OCI-LY1 (cell line): ENCODE data around the gene CLIC1.

Experiments
- H2AFZ ChIP-seq: fragments of 200-600 bp; sonication (generic), shearing (Covaris generic); 2 replicates; pipeline ENCODE4 v1.6.0; 2014; ENCODE audit warnings: antibody characterized with exemption, mild to moderate bottlenecking, low read length
- H3F3A ChIP-seq: fragments of 200-600 bp; sonication (generic), shearing (Covaris generic); 2 replicates; pipeline ENCODE4 v1.6.0; 2014; ENCODE audit warnings: mild to moderate bottlenecking, antibody characterized with exemption, low read length, moderate library complexity; ENCODE audit not compliant: insufficient read depth
- H3K27ac ChIP-seq: fragments of 200-600 bp; sonication (generic); 2 replicates; pipeline ENCODE4 v1.5.1; 2014; ENCODE audit warnings: low read length, mixed run types, mild to moderate bottlenecking, low read depth; ENCODE audit not compliant: poor library complexity, severe bottlenecking
- H3K27me3 ChIP-seq: fragments of 200-600 bp; sonication (generic); 2 replicates; pipeline ENCODE4 v1.6.0; 2014; ENCODE audit warnings: antibody characterized with exemption, mild to moderate bottlenecking, low read length, moderate library complexity; ENCODE audit not compliant: insufficient read depth
- H3K36me3 ChIP-seq: fragments of 200-600 bp; sonication (generic); 2 replicates; pipeline ENCODE4 v1.6.1; 2014; ENCODE audit warnings: mild to moderate bottlenecking, antibody characterized with exemption, low read length, moderate library complexity, mixed read lengths; ENCODE audit not compliant: insufficient read depth
- H3K4me1 ChIP-seq: fragments of 200-600 bp; sonication (generic); 2 replicates; pipeline ENCODE4 v1.5.1; 2014; ENCODE audit warnings: mild to moderate bottlenecking, low read length, moderate library complexity; ENCODE audit not compliant: insufficient read depth, severe bottlenecking
- H3K4me2 ChIP-seq: fragments of 200-600 bp; sonication (generic), shearing (Covaris generic); 2 replicates; pipeline ENCODE4 v1.6.1; 2014; ENCODE audit warnings: low read length
- H3K4me3 ChIP-seq: fragments of 200-600 bp; sonication (generic); 2 replicates; pipeline ENCODE4 v1.5.1; 2014; ENCODE audit warnings: low read length, low read depth, mild to moderate bottlenecking, mixed read lengths; ENCODE audit not compliant: poor library complexity, severe bottlenecking
- H3K79me2 ChIP-seq: fragments of 200-600 bp; shearing (Covaris generic); 2 replicates; pipeline ENCODE4 v1.6.1; 2016; ENCODE audit warnings: mixed run types, low read length, mixed read lengths; ENCODE audit not compliant: insufficient read depth
- H3K9ac ChIP-seq: fragments of 200-600 bp; sonication (generic), shearing (Covaris generic); 2 replicates; pipeline ENCODE4 v1.6.1; 2014; ENCODE audit warnings: mild to moderate bottlenecking, low read length, mixed read lengths
- H3K9me2 ChIP-seq: fragments of 200-600 bp; sonication (generic), shearing (Covaris generic); 2 replicates; pipeline ENCODE4 v1.6.1; 2014; ENCODE audit warnings: low read depth, mild to moderate bottlenecking, low read length, mixed read lengths
- H3K9me3 ChIP-seq: fragments of 200-600 bp; shearing (Covaris generic); 2 replicates; pipeline ENCODE4 v1.6.1; 2014; ENCODE audit warnings: low read length, mixed read lengths
- H4K20me1 ChIP-seq: fragments of 200-600 bp; sonication (generic), shearing (Covaris generic); 2 replicates; pipeline ENCODE4 v1.6.0; 2016; ENCODE audit warnings: mild to moderate bottlenecking, low read length; ENCODE audit not compliant: insufficient read depth
- EZH2 ChIP-seq: fragments of 200-600 bp; sonication (generic), shearing (Covaris generic); IDR thresholded peaks from 2 replicates; pipeline ENCODE4 v1.8.0; 2017; ENCODE audit warnings: borderline replicate concordance, mixed run types, mild to moderate bottlenecking, antibody characterized with exemption, low read length, moderate library complexity, mixed read lengths
- TF ChIP-seq, protein P1 (sequence below): fragments of 200-600 bp; sonication (generic), shearing (Covaris generic); IDR thresholded peaks from 2 replicates; pipeline ENCODE4 v1.5.1; 2017; ENCODE audit warnings: mild to moderate bottlenecking, antibody characterized with exemption, low read length, moderate library complexity, mixed read lengths

CLIC1 gene

DNA sequence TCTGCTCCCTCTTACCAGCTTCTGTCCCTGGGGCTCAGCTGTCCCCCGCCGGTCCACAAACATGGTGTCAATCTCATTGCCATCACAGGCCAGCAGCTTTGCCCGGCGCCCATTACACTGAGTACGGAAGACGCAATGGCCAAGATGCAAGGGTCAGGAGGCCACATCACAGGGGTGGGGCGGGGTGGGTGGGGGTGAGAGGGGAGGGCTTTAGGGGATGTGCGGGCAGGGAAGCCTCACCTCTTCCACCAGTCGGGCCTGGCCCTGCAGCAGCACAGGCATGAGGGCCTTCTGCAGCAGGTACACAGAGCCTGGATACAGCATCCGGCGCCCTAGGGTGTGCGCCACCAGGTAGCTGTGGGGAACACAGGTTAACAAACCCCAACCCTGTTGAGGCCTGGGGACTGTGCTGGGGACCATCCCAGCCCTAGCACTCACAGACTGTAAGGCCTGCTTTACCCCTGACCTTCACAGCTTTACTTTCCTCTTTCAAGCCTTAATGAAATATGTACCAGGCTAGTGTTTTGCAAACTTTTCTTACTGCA, 44.7 kb downstream of the CLIC1 start:
- Histone ChIP-seq H3K9me2 (no peaks in the 10 kb centered on the region), H3K9me3 (no peaks in the 10 kb centered on the region), H2AFZ (no peak overlapping the region), H3K9ac (no peak overlapping the region), H3K36me3 (peaks cover 70% of the 10 kb centered on the region), H3K4me1 (peaks cover 8% of the 10 kb centered on the region), H3K4me3 (no peak overlapping the region), H3K27ac (no peak overlapping the region), H4K20me1 (no peaks in the 10 kb centered on the region), H3K79me2 (no peaks in the 10 kb centered on the region), H3F3A (no peaks in the 10 kb centered on the region), H3K27me3 (no peaks in the 10 kb centered on the region), H3K4me2 (no peak overlapping the region)
- TF ChIP-seq, protein P1, sequence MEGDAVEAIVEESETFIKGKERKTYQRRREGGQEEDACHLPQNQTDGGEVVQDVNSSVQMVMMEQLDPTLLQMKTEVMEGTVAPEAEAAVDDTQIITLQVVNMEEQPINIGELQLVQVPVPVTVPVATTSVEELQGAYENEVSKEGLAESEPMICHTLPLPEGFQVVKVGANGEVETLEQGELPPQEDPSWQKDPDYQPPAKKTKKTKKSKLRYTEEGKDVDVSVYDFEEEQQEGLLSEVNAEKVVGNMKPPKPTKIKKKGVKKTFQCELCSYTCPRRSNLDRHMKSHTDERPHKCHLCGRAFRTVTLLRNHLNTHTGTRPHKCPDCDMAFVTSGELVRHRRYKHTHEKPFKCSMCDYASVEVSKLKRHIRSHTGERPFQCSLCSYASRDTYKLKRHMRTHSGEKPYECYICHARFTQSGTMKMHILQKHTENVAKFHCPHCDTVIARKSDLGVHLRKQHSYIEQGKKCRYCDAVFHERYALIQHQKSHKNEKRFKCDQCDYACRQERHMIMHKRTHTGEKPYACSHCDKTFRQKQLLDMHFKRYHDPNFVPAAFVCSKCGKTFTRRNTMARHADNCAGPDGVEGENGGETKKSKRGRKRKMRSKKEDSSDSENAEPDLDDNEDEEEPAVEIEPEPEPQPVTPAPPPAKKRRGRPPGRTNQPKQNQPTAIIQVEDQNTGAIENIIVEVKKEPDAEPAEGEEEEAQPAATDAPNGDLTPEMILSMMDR: no peak
- no peak for TF ChIP-seq EZH2

DNA sequence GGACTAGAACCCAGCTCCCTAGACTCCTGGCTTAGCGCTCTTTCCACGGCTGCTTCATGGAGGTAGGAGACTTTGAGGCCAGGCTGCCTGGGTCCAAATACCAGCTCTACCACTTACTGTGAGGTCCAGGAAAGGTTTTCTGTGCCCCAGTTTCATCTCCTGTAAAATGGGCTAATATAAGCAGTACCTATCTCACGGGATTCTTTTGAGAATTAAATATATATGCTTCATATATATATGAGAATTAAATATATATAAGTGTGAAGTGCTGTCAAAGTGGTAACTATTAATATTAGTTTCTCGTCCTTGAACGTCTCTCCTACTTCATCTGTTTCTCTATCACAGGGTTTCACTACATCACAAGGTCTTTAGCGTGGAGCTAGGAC, 45.3 kb downstream of the CLIC1 start:
- Histone ChIP-seq H3K36me3 (peaks cover 73% of the 10 kb centered on the region), H3K4me1 (peaks cover 8% of the 10 kb centered on the region), H3K4me2 (no peak overlapping the region), H3K9me2 (no peaks in the 10 kb centered on the region), H3K9ac (no peak overlapping the region), H3F3A (no peaks in the 10 kb centered on the region), H3K27me3 (no peaks in the 10 kb centered on the region), H2AFZ (no peak overlapping the region), H3K9me3 (no peaks in the 10 kb centered on the region), H3K4me3 (no peak overlapping the region), H3K27ac (no peak overlapping the region), H4K20me1 (no peaks in the 10 kb centered on the region), H3K79me2 (no peaks in the 10 kb centered on the region)
- no peak for TF ChIP-seq EZH2
- TF ChIP-seq, protein P1: no peak

DNA sequence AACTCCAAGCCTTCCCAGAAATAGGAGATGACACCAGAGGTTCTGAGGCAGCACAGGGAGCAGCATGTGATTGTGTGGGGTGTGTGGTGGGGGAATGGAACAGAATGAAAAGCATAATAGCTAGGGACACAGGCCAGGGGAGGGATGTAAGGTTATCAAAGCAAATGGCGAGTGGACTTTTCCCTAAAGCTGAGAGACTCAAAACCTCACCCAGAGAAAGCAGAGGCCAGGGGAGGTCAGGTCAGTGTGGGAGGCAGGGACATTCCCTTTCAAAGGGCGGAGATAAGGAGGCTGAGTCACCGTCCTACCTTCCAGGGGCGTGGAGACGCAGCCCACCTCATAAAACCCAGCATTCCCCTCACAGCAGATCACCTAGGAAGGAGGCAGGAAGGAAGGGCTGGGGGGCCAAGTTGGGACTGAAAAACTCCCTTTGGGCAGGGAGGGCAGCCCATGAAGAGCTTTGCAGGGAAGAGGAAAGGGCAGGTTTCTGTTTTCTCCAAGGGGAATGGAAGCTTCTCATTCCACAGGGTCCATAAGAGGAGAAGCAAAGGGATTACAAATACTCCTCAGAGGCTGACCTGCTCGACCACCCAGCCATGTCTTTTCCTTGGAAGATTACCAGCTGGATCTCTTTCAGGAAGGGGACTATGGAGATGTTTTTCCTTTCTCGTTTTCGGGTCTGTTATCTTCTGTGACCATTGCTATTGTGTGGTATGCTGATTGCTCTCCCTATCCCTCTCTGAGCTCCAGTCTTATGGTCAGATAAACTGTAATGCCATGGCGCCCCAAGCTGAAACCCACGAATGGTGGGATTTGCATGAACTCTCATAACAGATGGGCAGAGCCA, 45.9 kb downstream of the CLIC1 start:
- H3K4me3 ChIP-seq: no peak overlapping the region
- H3K9me2 ChIP-seq: no peaks in the 10 kb centered on the region
- H3K9me3 ChIP-seq: no peaks in the 10 kb centered on the region
- no peak for TF ChIP-seq EZH2
- TF ChIP-seq, protein P1: no peak
- no peaks in the 10 kb centered on the region for H3K27me3 ChIP-seq
- H3K36me3 ChIP-seq: peaks cover 78% of the 10 kb centered on the region
- H4K20me1 ChIP-seq: no peaks in the 10 kb centered on the region
- peaks cover 8% of the 10 kb centered on the region for H3K4me1 ChIP-seq
- no peak overlapping the region for H3K4me2 ChIP-seq
- no peaks in the 10 kb centered on the region for H3K79me2 ChIP-seq
- H3F3A ChIP-seq: no peaks in the 10 kb centered on the region
- no peak overlapping the region for H3K9ac ChIP-seq
- no peak overlapping the region for H2AFZ ChIP-seq
- no peak overlapping the region for H3K27ac ChIP-seq
